WTC11 (cell line): Measurements from ENCODE around the gene LPCAT4. TPM values are rescaled to one million over a fixed set of nuclear protein-coding genes. Genes with fewer than 3 reads are reported as not detected.

ENCODE experiments used
- ATAC-seq: fragments of 200-7000 bp; cut with Tn5 transposase; 2 replicates; pipeline ENCODE4 v1.10.0; 2021; ENCODE audit warnings: mild to moderate bottlenecking, moderate library complexity
- CTCF ChIA-PET: fragments of 300-600 bp; sonication (Branson Sonifier 250); formaldehyde crosslinking; loops from one replicate; lab custom pipeline; 2021; ENCODE audit warnings: antibody characterized with exemption; lab: Charles Lee
- POLR2A ChIA-PET: fragments of 350-600 bp; sonication (Branson Sonifier 250); formaldehyde crosslinking; loops from one replicate; lab custom pipeline; 2021; ENCODE audit warnings: antibody characterized with exemption; lab: Charles Lee
- DNase-seq: peaks from one replicate; pipeline ENCODE4 v3.0.0; 2021; ENCODE audit warnings: low spot score
- H3K27ac Mint-ChIP-seq: 2 replicates; pipeline ENCODE4 v1.8.0; 2021; ENCODE audit warnings: mixed read lengths
- H3K27me3 Mint-ChIP-seq: 2 replicates; pipeline ENCODE4 v1.8.0; 2021; ENCODE audit warnings: low read depth, mild to moderate bottlenecking, moderate library complexity, mixed read lengths
- H3K36me3 Mint-ChIP-seq: 2 replicates; pipeline ENCODE4 v1.8.0; 2021; ENCODE audit warnings: mixed read lengths
- H3K4me1 Mint-ChIP-seq: 2 replicates; pipeline ENCODE4 v1.8.0; 2022; ENCODE audit warnings: mixed read lengths
- H3K4me3 Mint-ChIP-seq: 2 replicates; pipeline ENCODE4 v1.8.0; 2021; ENCODE audit warnings: mild to moderate bottlenecking, moderate library complexity, mixed read lengths
- H3K9me3 Mint-ChIP-seq: 2 replicates; pipeline ENCODE4 v1.8.0; 2021; ENCODE audit warnings: mixed read lengths
- CBFB ChIP-seq: sonication (generic); formaldehyde crosslinking; IDR thresholded peaks from 2 replicates; pipeline ENCODE4 v1.8.1; 2022; ENCODE audit warnings: mild to moderate bottlenecking, low read depth, missing genetic modification reagents
- FOXP1 ChIP-seq: sonication (generic); formaldehyde crosslinking; IDR thresholded peaks from 2 replicates; pipeline ENCODE4 v1.8.0; 2022; ENCODE audit warnings: missing genetic modification reagents, mild to moderate bottlenecking, moderate library complexity, borderline replicate concordance
- GABPB1 ChIP-seq: sonication (generic); formaldehyde crosslinking; IDR thresholded peaks from 2 replicates; pipeline ENCODE4 v1.8.1; 2023; ENCODE audit warnings: mild to moderate bottlenecking, missing genetic modification reagents
- GTF2I ChIP-seq: fragments of 250-450 bp; sonication (Bioruptor Pico); conservative IDR thresholded peaks from 2 replicates; pipeline ENCODE4 v1.4.0; 2021; ENCODE audit warnings: mild to moderate bottlenecking
- NFATC4 ChIP-seq: fragments of 250-450 bp; sonication (Bioruptor Pico); IDR thresholded peaks from 2 replicates; pipeline ENCODE4 v1.9.0; 2021; ENCODE audit warnings: mild to moderate bottlenecking
- NFYB ChIP-seq: sonication (generic); formaldehyde crosslinking; conservative IDR thresholded peaks from 2 replicates; pipeline ENCODE4 v1.8.0; 2022; ENCODE audit warnings: low read depth, missing genetic modification reagents
- SMAD4 ChIP-seq: sonication (generic); formaldehyde crosslinking; IDR thresholded peaks from 2 replicates; pipeline ENCODE4 v1.8.0; 2022; ENCODE audit warnings: mild to moderate bottlenecking, missing genetic modification reagents
- SP1 ChIP-seq: sonication (generic); formaldehyde crosslinking; conservative IDR thresholded peaks from 2 replicates; pipeline ENCODE4 v1.8.1; 2022; ENCODE audit warnings: missing genetic modification reagents
- TP53 ChIP-seq: sonication (generic); formaldehyde crosslinking; IDR thresholded peaks from 2 replicates; pipeline ENCODE4 v1.8.1; 2023; ENCODE audit warnings: mild to moderate bottlenecking, missing genetic modification reagents
- USF1 ChIP-seq: sonication (generic); formaldehyde crosslinking; IDR thresholded peaks from 2 replicates; pipeline ENCODE4 v1.8.0; 2022; ENCODE audit warnings: mild to moderate bottlenecking, missing genetic modification reagents
- USF2 ChIP-seq: sonication (generic); formaldehyde crosslinking; IDR thresholded peaks from 2 replicates; pipeline ENCODE4 v1.8.1; 2023; ENCODE audit warnings: mild to moderate bottlenecking, missing genetic modification reagents, moderate library complexity
- ZNF138 ChIP-seq: sonication (generic); formaldehyde crosslinking; conservative IDR thresholded peaks from 2 replicates; pipeline ENCODE4 v1.8.1; 2022; ENCODE audit warnings: mild to moderate bottlenecking, moderate library complexity, missing genetic modification reagents
- total RNA-seq: library from RNA; stranded (reverse); gene quantifications from 3 replicates; pipeline ENCODE4 v1.2.3, GENCODE V29; 2021
- TF ChIP-seq, protein P1 (sequence below): sonication (generic); formaldehyde crosslinking; IDR thresholded peaks from 2 replicates; pipeline ENCODE4 v1.8.1; 2023; ENCODE audit warnings: mild to moderate bottlenecking, missing genetic modification reagents
- TF ChIP-seq, protein P2 (sequence below): sonication (generic); formaldehyde crosslinking; IDR thresholded peaks from 2 replicates; pipeline ENCODE4 v1.8.0; 2022; ENCODE audit warnings: missing genetic modification reagents
- TF ChIP-seq, protein P3 (sequence below): sonication (generic); formaldehyde crosslinking; IDR thresholded peaks from 2 replicates; pipeline ENCODE4 v1.8.1; 2023; ENCODE audit warnings: mild to moderate bottlenecking, missing genetic modification reagents, moderate library complexity

Gene LPCAT4
- total RNA-seq, 1 experiment from 2014 or later: 97.2 TPM

- Mint-ChIP-seq H3K4me3 (peak overlapping the region; percentile 75), H3K9me3 (peaks cover 7% of the 10 kb centered on the region), H3K36me3 (peaks cover 3% of the 10 kb centered on the region; the same call in 1 of the 2 replicates), H3K4me1 (peaks cover 16% of the 10 kb centered on the region), H3K27me3 (no peaks in the 10 kb centered on the region), H3K27ac (peak overlapping the region; percentile 59)
- ChIA-PET POLR2A (interaction anchor here (0.6 to 0.7 kb wide), 2 partner anchors 265 to 468 kb away, joined by 3 read pairs; no protein-coding TSS in a partner anchor), CTCF (interaction anchor here (0.8 to 1.8 kb wide), 6 partner anchors 9 to 209 kb away, joined by 3 to 6 read pairs (median 3); partner anchors contain the start of genes LPCAT4, NOP10, NUTM1 and SLC12A6)
- peak; percentile 25 for DNase-seq
- ATAC-seq: peak; percentile 97
- TF ChIP-seq, protein P1, sequence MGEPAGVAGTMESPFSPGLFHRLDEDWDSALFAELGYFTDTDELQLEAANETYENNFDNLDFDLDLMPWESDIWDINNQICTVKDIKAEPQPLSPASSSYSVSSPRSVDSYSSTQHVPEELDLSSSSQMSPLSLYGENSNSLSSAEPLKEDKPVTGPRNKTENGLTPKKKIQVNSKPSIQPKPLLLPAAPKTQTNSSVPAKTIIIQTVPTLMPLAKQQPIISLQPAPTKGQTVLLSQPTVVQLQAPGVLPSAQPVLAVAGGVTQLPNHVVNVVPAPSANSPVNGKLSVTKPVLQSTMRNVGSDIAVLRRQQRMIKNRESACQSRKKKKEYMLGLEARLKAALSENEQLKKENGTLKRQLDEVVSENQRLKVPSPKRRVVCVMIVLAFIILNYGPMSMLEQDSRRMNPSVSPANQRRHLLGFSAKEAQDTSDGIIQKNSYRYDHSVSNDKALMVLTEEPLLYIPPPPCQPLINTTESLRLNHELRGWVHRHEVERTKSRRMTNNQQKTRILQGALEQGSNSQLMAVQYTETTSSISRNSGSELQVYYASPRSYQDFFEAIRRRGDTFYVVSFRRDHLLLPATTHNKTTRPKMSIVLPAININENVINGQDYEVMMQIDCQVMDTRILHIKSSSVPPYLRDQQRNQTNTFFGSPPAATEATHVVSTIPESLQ (CRISPR knock-in tag): no peak
- TF ChIP-seq GABPB1: no peak
- TF ChIP-seq USF1: peak; percentile 92
- TF ChIP-seq, protein P2, sequence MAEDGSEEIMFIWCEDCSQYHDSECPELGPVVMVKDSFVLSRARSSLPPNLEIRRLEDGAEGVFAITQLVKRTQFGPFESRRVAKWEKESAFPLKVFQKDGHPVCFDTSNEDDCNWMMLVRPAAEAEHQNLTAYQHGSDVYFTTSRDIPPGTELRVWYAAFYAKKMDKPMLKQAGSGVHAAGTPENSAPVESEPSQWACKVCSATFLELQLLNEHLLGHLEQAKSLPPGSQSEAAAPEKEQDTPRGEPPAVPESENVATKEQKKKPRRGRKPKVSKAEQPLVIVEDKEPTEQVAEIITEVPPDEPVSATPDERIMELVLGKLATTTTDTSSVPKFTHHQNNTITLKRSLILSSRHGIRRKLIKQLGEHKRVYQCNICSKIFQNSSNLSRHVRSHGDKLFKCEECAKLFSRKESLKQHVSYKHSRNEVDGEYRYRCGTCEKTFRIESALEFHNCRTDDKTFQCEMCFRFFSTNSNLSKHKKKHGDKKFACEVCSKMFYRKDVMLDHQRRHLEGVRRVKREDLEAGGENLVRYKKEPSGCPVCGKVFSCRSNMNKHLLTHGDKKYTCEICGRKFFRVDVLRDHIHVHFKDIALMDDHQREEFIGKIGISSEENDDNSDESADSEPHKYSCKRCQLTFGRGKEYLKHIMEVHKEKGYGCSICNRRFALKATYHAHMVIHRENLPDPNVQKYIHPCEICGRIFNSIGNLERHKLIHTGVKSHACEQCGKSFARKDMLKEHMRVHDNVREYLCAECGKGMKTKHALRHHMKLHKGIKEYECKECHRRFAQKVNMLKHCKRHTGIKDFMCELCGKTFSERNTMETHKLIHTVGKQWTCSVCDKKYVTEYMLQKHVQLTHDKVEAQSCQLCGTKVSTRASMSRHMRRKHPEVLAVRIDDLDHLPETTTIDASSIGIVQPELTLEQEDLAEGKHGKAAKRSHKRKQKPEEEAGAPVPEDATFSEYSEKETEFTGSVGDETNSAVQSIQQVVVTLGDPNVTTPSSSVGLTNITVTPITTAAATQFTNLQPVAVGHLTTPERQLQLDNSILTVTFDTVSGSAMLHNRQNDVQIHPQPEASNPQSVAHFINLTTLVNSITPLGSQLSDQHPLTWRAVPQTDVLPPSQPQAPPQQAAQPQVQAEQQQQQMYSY: peak; percentile 69; the same call in 1 of the 2 replicates
- no peak for TF ChIP-seq CBFB (CRISPR knock-in tag)
- peak; percentile 95 for TF ChIP-seq USF2 (CRISPR knock-in tag)
Observed at GRCh38 chr15:34318277-34319079, 48.5 kb downstream of the LPCAT4 start.

DNA sequence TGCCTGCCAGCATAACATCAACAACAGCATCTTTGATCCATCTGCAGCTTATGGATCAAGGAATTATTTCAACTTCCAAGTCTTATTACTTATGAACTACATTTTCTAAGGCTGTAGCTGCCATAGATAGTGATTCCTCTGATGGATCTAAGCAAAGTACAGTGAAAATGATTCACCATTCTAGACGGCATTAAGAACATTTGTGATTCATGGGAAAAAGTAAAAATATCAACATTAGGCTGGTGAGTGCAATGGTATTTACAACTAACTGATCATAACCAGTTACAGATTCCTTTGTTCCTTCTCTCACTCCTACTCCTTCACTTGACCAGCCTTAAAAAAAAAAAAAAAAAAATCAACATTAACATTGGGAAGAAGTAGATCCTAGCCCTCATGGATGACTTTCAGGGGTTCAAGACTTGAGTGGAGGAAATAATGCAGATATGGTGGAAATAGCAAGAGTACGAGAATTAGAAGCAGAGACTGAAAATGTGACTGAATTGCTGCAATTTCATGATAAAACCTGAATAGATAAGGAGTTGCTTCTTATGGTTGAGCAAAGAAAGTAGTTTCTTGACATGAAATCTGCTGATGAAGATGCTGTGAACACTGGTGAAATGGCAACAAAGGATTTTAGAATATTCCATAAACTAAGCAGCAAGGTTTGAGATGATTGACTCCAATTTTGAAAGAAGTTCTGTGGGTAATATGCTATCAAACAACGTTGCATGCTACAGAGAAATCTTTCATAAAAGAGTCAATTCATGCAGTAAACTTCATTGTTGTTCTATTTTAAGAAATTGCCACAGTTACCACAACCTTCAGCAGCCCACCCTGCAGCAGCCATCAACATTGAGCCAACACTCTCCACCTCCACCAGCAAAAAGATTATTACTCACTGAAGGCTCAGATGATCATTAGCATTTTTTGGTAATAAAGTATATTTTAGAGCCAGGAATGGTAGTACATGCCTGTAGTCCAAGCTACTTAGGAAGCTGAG, 52.2 kb downstream of the LPCAT4 start:
- no peak for ATAC-seq

More for the DNA sequence above, 52.2 kb downstream of the LPCAT4 start:
- H3K27ac Mint-ChIP-seq: peak overlapping the region; percentile 7; the same call in 1 of the 2 replicates
- no peak for TF ChIP-seq SP1 (CRISPR knock-in tag)
- no peak for TF ChIP-seq GTF2I (CRISPR knock-in tag)
- TF ChIP-seq ZNF138: no peak
- no peak for TF ChIP-seq NFATC4 (CRISPR knock-in tag)
- no peak for TF ChIP-seq TP53 (CRISPR knock-in tag)
- TF ChIP-seq NFYB (CRISPR knock-in tag): no peak
- no peak for TF ChIP-seq USF1
- no peak for TF ChIP-seq SMAD4 (CRISPR knock-in tag)
- no peak for TF ChIP-seq USF2 (CRISPR knock-in tag)
- no peak for TF ChIP-seq FOXP1 (CRISPR knock-in tag)
- TF ChIP-seq, protein P3, sequence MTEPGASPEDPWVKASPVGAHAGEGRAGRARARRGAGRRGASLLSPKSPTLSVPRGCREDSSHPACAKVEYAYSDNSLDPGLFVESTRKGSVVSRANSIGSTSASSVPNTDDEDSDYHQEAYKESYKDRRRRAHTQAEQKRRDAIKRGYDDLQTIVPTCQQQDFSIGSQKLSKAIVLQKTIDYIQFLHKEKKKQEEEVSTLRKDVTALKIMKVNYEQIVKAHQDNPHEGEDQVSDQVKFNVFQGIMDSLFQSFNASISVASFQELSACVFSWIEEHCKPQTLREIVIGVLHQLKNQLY (CRISPR knock-in tag): no peak
- CTCF ChIA-PET: interaction anchor here (1.7 kb wide), 1 partner anchor 28 kb away, joined by 4 read pairs; the partner anchor contains the start of genes NOP10 and NUTM1
- no peaks in the 10 kb centered on the region for H3K36me3 Mint-ChIP-seq
- POLR2A ChIA-PET: interaction anchor here (0.6 kb wide), 2 partner anchors 12 to 238 kb away, joined by 3 read pairs; no protein-coding TSS in a partner anchor
- H3K27me3 Mint-ChIP-seq: no peaks in the 10 kb centered on the region
- DNase-seq: no peak
- no peaks in the 10 kb centered on the region for H3K9me3 Mint-ChIP-seq
- no peak overlapping the region for H3K4me3 Mint-ChIP-seq
- peaks cover 16% of the 10 kb centered on the region for H3K4me1 Mint-ChIP-seq
